GM18511 (cell line): ENCODE measurements around the gene PLEKHA8.
A peak's percentile ranks its signal among the peaks of the same experiment; 100 is the strongest.

ENCODE experiments used
- ATAC-seq: cut with Tn5 transposase; IDR thresholded peaks from one replicate; pipeline ENCODE4 v1.9.1; 2021; ENCODE audit warnings: mild to moderate bottlenecking, moderate library complexity; ENCODE audit not compliant: unreplicated experiment

The PLEKHA8 gene

GRCh38 chr7:30022991-30023390 lies 5.2 kb upstream of the PLEKHA8 start:
- ATAC-seq, result no peak

GRCh38 chr7:30023524-30023923 lies 4.7 kb upstream of the PLEKHA8 start:
- no peak for ATAC-seq

- ATAC-seq, result peak; percentile 76
These were observed 1.8 kb upstream of the PLEKHA8 start, which contains the start of gene FKBP14 for GRCh38 chr7:30026229-30027064. Gene FKBP14 (minus strand): TSS chr7:30026702. CDS start chr7:30026508, 194 bp downstream.

GRCh38 chr7:30027065-30027456 lies 1.2 kb upstream of the PLEKHA8 start:
- peak; percentile 26 for ATAC-seq

GRCh38 chr7:30027740-30028215 lies 434 bp upstream of the PLEKHA8 start:
- ATAC-seq, result peak; percentile 1

- peak; percentile 26 for ATAC-seq
These were observed 780 bp downstream of the PLEKHA8 start for GRCh38 chr7:30028749-30029635.

GRCh38 chr7:30029696-30030095 lies 1.5 kb downstream of the PLEKHA8 start:
- ATAC-seq, result no peak

- ATAC-seq, result no peak
These were observed 4.3 kb downstream of the PLEKHA8 start for GRCh38 chr7:30032310-30033125.

- ATAC-seq, result no peak
These were observed 6.3 kb downstream of the PLEKHA8 start for GRCh38 chr7:30034501-30034900.

GRCh38 chr7:30036220-30036619 lies 8.0 kb downstream of the PLEKHA8 start:
- no peak for ATAC-seq

- no peak for ATAC-seq
These were observed 10.2 kb downstream of the PLEKHA8 start for GRCh38 chr7:30038196-30038980.

- ATAC-seq, result no peak
These were observed 12.7 kb downstream of the PLEKHA8 start for GRCh38 chr7:30040938-30041337.

- no peak for ATAC-seq
These were observed 13.5 kb downstream of the PLEKHA8 start for GRCh38 chr7:30041526-30042269.

GRCh38 chr7:30046127-30046770 lies 18.0 kb downstream of the PLEKHA8 start:
- no peak for ATAC-seq

GRCh38 chr7:30047124-30047523 lies 18.9 kb downstream of the PLEKHA8 start:
- ATAC-seq, result no peak

GRCh38 chr7:30048582-30048981 lies 20.4 kb downstream of the PLEKHA8 start:
- ATAC-seq, result no peak

- ATAC-seq, result no peak
These were observed 21.0 kb downstream of the PLEKHA8 start for GRCh38 chr7:30049173-30049572.

- ATAC-seq, result no peak
These were observed 24.9 kb downstream of the PLEKHA8 start for GRCh38 chr7:30053068-30053467.

- no peak for ATAC-seq
These were observed 29.5 kb downstream of the PLEKHA8 start for GRCh38 chr7:30057741-30058140.
